NCI-H128 (cell line): ENCODE measurements around the gene XRCC5.
"Not testable (repeated sequence)": the region's sequence is repeated elsewhere in the genome, so short reads cannot be mapped to it uniquely, and the experiment has no call there.

Source experiments
- DNase-seq: peaks from one replicate; lab custom pipeline; 2025; ENCODE audit not compliant: unreplicated experiment; lab: John Stamatoyannopoulos, UW

The XRCC5 gene

DNA sequence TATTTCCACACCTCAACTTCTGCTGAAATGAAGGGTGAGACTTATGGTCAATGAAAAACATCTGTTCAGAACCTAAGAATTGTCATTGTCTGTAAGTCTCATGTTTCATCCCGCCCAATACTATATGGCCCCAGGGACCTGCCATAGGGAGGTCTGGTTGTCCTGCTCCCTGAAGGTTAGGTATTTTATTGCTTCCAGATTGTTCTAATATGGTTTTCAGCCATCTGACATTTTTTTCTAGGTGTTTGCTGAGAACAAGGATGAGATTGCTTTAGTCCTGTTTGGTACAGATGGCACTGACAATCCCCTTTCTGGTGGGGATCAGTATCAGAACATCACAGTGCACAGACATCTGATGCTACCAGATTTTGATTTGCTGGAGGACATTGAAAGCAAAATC, 7.3 kb downstream of the XRCC5 start:
- no peak for DNase-seq

DNA sequence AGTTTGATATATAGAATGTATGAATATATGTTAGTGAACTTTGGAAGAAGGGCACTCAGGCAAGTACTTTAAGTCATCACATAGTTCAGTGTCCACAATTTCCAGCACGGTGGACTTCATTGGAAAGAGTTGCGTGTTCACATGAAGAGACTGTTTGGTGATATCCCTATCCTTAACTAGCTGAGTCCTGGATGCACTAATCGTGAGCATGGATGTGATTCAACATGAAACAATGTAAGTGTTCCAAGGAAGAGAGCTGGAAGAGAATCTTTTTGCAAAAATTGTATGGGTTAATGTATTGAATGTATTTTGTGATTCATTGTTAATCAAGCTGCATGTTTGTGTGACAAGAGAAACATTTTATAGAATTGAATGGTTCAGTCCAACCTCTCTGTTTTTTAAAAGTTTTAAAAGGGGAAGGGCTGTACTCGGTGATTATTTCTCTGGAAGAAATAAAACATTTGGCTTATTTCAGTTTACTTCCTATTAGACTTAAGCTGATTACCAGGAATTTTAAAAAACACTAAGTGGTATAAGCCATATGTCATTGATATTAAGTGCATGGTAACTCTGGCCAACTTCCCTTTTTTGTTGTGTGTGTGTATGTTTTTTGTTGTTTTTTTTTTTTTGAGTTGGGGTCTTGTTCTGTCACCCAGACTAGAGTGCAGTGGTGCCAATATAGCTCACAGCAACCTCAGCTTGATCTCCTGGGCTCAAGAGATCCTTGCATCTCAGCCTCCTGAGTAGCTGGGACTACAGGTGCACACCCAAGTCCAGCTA, 8.6 kb downstream of the XRCC5 start:
- no peak for DNase-seq

DNA sequence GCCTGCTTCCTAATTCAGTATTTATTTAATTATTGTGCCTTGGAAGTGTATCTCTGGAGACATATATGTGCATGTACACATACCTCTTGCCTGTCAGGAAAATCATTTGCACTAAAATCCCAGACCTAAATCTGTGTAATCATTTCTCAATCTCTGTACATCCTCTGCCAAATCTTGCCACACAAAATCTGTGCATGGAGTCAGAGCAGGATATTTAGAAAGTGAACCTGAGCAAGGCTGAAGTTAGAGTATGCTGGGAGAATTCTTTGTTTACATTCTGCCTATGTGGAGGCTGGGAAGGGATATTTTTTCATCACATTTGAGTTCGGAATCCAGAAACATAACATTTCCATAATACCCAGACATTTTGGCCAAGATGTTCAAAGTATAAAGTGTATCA, 9.3 kb downstream of the XRCC5 start:
- no peak for DNase-seq

DNA sequence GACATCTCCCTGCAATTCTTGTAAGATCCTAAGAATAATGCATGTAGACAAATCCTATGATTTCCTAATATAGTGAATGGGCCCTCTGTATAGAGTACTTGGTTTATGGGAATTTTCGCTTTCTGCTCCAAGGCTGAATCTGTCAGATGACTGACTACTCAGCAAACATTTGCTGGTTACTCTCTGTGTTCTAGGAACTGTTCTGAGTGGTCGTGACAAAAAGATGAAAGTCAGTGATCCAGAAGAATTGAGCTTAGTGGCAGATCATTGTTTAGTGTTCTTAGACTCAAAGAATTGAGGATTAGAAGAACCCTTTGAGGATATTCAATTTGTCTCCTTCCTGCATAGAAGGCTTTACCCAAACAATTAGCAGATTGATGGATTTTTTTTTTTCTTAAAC, 10.0 kb downstream of the XRCC5 start:
- DNase-seq, result no peak

DNA sequence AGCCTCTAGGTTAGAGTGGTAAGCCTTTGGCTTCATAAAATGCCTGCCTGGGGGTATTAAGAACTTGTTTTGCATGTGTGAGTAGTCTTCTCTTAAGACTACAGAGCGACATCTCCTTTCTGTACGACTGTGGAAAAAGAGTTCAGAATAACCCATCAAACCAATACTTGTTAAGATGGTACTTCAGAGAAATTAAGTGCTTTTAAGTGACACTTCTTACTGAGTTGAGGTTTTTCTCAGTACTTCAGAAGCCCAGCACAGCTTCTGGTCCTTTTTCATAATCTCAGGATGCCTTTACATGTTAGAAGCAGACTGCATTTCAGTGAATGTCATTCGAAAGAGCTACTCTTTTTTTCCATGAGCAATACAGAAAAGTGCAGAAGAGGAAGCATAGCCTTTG, 10.8 kb downstream of the XRCC5 start:
- no peak for DNase-seq

DNA sequence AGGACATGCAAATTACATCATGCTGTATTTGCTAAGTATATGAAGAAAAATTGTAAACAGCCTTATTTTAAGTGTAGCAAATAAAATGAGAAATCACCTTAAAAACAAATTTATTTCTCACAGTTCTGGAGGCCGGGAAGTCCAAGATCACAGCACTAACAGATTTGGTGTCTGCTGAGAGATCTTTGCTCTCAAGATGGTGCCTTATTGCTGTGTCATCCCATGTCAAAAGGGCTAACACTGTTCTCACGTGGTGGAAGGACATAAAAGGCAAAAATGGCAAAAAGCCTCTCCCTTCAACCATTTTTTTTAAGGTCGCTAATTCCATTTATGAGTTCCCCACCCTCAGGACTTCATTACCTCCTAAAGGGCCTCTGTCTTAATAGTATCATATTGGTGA, 12.1 kb downstream of the XRCC5 start:
- DNase-seq, result no peak

DNA sequence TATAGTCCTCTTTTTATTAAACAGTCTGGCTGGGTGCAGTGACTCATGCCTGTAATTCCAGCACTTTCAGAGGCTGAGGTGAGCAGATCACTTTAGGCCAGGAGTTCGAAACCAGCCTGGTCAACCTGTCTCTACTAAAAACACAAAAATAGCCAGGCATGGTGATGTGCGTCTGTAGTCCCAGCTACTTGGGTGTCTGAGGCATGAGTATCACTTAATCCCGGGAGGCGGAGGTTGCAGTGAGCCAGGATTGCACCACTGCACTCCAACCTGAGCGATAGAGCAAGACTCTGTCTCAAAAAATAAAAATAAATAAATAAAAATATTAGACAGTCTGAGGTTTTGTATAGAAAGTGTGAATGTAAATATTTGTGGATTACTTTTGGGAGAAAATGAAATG, 17.8 kb downstream of the XRCC5 start:
- no peak for DNase-seq

DNA sequence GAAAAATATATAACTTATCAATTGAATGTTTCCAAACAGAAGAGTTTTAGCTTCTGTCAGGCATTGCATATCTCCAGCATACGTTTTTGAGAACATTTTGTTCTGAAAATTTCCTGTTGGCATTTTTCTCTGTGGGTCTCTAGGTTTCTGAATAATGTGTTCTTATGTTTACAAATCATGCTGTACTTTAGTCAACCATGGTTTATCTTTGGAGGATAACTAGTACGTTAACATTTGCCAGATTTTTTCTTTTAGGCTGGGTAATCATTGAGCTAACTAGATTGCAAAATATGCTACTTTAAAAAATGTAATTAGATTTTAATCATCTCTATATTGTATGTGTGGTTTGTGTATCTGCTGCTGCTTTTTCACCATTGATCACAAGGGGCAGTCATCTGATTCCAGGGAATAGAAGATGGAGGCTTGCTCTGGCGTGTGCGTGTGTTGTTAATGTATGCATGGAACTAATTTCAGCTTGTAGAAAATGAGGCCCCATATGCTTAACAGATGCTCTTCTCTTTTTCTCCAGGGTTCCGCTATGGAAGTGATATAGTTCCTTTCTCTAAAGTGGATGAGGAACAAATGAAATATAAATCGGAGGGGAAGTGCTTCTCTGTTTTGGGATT, 21.3 kb downstream of the XRCC5 start:
- no peak for DNase-seq

DNA sequence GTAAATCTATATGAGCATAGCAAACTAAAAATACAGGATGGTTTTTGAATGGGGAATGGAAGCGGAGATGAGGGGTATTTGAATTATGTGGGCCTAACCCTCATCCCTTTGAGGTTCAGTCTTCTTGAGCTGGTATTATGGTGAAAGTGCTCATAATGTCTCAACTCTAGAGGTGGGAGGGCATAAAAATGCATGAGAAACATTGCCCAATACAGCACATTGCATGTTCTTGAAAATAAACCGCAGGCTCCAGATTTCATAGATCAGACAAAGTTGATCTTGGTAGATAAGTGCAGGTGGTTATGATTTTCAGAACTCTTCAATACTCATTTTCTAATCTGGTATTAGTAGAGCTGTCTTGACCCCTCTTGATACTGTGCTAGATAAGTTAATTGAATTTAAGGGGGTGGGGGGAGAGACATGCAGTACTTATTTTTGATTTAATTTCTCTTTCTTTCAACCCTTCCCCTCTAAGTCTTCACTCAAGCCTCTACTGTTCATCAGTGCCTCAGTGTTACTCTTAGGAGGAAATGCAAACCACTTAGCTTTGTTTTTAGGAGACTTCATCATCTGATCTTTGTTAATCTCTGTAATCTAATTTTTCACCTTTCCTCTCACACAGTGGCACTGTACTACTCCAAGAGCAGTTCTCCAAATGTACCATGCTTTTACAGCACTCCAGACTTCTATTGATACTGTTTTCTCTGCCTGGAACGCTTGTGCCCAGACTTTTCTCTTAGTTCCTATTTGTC, 22.2 kb downstream of the XRCC5 start:
- no peak for DNase-seq

DNA sequence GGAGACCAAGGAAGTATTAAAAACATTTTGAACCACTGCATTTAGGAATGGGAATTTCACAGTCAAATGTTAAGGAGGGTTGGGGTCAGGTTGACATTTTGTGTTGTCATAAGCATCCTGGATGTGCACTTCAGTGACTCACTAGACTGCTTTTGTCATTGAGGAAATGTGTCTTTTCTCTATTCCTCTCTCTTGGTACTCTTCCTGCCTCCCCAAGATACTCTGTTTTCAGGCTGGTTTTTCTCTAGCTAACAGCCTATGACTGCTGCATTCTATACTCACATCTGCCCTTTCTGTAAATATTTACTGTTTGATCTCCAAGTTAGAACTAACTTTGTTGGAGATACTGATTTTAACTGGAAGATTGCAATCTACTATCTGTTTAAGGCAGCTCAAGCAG, 23.4 kb downstream of the XRCC5 start:
- DNase-seq, result no peak

DNA sequence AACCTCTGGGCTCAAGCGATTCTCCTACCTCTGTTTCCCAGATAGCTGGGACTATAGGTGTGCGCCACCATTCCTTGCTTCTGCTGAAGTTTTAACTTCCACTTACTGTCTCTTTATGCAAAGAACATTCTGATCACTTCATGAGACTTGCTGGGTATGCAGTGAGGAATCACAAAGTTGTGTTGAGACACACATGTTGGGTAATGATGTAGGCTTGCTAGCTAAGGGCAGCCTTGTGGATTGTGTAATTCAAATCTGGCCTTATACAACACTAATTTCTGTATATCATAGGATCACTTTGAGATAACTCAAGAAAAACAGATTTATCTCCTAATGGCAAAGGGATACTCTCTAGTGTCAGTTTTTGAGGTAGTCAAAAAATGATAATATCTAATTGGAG, 24.2 kb downstream of the XRCC5 start:
- DNase-seq, result no peak

DNA sequence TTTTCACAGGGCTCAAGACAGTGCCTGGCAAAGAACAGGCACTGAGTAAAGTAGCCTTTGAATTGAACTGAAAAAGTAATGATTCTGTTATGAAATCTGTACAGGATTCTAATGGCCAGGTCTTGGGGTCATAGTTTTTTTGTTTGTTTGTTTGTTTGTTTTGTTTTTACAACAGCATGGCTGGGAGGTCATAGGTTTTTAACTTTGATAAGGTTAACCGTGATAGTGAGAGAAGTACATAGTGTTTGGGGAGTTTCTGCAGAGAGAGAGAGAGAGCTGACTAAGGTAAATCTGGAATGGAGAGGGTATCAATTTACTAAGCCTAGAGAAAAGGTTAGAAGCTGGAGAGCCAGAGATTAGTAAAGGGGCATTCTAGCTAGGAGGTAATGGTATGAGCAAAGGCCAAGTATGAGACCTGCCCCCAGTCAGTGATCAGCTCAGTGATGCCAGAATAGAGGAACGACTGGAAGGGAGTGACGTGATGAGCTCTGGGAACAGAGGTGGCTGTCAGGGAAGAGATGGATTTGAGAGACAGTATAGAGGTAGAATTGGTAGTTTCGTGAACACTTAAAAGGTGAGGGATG, 25.9 kb downstream of the XRCC5 start:
- DNase-seq, result no peak

DNA sequence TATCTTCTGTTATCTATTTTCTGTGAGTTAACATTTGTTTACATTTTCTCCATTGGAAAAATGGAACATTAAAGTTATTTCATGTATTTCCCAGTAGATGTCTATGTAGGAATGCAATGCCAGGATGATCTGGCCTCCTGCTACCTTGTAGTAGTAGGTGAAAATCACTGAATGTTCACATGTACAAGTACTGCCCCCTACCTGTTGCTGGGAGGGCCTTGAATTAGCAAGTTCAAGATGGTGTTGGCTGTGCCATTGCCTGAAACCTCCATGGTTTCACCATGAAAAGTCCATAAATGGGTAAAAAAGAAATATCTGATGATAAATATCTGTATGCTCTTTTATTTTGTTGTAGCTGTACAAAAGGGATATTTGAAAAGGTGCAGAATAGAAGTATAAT, 30.7 kb downstream of the XRCC5 start:
- DNase-seq, result no peak

DNA sequence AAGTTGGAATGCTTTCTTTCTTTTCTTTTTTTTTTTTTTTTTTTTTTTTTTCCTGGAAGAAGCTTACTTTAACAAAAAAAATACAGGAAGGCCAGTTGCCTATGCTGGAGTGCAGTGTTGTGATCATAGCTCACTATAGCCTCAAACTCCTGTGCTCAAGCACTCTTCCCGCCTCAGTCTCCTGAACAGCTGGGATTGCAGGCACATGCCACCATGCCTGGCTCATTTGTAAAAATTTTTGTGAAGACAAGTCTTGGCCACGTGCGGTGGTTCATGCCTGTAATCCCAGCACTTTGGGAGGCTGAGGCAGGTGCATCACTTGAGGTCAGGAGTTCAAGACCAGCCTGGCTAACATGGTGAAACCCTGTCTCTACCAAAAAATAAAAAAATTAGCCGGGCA, 32.4 kb downstream of the XRCC5 start:
- DNase-seq, result not testable (repeated sequence)

DNA sequence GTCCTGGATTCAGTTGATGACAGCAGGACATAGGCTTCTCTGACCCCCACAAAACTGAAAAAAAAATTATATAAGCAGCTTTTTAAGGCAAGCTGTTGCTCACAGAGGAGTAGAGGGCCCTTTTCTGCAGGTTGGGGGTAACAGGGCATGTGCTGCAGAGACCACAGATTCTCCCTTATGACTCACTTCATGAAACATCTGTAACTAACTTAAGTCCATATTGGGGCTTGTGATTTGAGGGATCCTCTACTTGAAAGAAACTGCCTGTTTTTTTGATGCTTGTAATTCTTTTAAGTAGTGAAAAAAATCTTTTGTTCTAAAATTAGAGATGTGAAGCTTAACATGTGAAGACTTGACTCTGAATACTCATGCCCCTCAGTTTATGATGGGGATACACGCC, 33.4 kb downstream of the XRCC5 start:
- DNase-seq, result no peak

DNA sequence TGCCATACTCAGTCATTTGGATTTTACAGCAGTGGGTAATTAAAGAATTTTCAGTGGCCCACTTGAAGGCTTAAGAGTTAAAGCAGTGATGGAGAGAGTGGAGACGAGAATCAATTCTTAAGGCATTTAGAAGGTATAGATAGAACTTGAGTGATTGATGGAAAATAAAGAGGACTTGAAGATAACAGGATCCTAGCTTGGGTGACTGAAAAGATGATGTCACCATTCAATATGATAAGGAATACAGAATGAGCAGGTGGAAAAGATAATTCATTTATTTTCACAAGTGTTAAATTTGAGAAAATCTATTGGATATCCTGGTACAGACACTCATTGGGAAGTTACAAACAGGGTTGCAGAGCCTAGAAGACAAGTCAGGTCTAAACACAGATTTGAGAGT, 35.2 kb downstream of the XRCC5 start:
- no peak for DNase-seq

DNA sequence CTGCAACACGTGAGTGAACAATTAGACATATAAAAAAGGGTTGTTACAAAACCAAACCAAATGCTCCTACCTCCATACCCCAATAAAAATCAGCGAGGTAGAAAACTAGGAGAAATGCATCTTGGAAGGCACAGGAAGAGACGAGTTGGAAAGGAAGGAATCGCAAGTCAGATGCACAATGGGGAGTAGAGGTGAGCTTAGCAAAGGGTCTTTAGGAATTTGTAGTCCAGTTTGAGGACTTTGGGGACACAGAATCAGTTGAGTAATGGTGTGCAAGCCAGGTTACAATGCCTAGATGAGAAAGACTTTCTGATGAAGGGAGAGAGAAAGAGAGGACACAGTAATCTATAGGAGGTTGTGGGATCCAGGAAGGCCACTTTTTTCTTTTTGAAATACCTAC, 35.7 kb downstream of the XRCC5 start:
- DNase-seq, result no peak

DNA sequence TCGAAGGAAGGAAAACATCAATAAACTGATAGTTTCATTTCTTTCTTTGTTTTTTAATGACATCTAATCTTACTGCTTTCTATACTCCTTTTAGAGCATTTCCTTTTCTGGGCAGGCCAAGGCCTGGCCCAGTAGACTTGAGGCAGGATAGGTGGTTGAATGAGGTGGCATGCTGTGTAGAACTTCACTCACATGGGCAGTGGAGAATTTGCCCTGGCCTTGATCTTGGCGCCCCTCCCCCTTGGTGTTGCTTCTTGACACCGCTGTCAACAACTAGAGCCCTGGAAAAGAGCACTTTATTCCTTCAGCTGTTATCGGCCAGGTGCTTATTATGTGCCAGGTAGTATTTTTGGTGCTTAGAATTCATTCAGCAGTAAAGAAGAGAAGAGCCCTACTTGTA, 37.4 kb downstream of the XRCC5 start:
- DNase-seq, result no peak

DNA sequence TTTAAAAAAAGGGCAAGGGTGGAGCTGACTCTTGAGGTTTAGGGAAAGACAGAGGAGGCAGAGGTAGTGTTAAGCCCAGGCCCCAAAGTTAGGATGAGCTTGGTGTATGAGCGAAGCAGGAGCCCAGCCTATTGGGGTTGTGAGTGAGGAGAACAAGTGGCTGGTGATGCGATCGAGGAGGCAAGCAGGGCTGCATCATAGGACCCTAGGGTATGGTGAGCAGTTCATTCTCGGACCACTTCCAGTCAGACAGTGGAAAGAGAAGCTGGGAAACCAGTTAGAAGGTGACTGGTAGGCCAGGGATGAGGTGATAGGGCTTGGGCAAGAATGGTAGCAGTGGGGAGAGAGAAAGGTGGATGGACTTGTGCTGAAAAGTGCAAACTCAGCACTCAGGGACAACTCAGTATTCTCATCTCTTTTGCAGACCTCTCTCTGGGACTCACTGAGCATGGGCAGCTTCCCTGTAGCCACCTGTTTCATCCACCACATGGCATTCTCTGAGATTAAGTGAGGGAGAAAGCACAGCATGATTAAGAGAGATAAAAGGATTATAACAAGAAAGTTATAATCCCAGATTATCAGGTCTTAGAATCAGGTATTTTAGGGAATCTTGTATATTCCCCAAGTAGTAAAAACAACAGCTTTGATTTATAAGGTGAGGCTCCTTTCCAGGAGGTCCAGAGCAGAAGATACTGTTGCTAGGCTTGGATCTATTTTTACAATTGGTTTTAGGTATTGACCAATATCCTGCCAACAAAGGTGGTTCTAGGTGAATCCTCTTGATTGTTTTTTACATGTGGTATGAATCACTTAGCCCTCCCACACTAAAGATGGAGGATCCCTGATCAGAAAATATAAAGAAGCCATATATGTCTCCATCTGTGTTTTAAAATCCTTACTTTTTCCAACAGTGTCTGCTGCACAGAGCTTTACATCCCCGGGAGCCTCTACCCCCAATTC, 38.3 kb downstream of the XRCC5 start:
- no peak for DNase-seq

DNA sequence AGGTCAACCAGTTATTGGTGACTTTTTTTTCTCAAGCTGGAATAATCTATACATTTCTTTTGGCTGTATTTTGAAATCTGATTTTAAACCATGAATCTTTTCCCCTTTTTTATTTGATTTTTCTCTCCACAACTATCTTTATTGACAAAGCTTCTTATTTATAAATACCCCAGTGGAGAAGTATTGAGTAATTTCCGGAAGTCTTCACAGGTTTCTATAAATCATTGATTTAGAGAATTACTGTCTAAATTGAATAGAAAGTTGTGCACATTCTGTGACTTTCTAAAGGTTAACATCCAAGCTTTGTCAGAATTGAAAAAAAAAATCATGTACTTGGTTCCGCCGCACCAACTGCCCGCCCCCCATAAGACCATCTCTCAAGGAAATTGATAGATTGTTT, 39.8 kb downstream of the XRCC5 start:
- no peak for DNase-seq

DNA sequence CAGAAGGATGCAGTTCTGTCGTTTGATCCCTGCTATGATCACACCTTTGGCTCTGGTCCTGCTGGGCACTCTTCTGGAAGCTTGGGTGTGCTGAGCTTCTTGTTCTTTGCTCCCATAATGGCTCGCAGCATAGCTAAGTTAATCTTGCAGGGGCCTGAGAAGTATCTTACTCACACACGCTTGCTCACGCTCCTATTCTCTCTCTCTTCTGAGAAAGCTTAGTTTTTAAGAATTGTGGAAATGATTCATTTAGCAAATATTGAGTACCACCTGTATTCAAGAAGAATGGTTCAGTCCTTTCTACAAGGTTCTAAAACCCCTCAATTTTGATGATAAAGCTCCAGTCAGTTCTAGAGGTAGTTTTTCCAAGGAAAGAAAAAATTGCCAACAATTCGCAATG, 40.6 kb downstream of the XRCC5 start:
- no peak for DNase-seq
